ENCODE results near the gene BUB1B. TPM values are rescaled to one million over a fixed set of nuclear protein-coding genes. Genes with fewer than 3 reads are reported as not detected.

Gene BUB1B
- total RNA-seq = 3.9 and 8.4 TPM in 2 replicates

GRCh38 chr15:40160689-40161688 lies at the start of gene BUB1B:
TSS of gene BUB1B (plus strand) at chr15:40161069. CDS start at chr15:40161221, 152 bp downstream.

GRCh38 chr15:40238532-40239403 lies 77.9 kb downstream of the BUB1B start, which contains the start of gene PAK6:
TSS of gene PAK6 (plus strand) at chr15:40239063. CDS start at chr15:40264786, 25,723 bp downstream.

Other genes starting within 250 kb of the BUB1B start
- gene GPR176, start 240.8 kb upstream of the BUB1B start, total RNA-seq = 16.1 and 44.1 TPM in 2 replicates
- 55.7 and 91.1 TPM in 2 replicates for gene EIF2AK4, start 227.0 kb upstream of the BUB1B start, total RNA-seq
- gene SRP14, start 121.9 kb upstream of the BUB1B start, total RNA-seq = 128 and 137 TPM in 2 replicates
- 2.9 and 23.2 TPM in 2 replicates for gene BMF, start 52.2 kb upstream of the BUB1B start, total RNA-seq
- gene PAK6, start 78.0 kb downstream of the BUB1B start, total RNA-seq = 0.54 and 0.79 TPM in 2 replicates
- gene ANKRD63, start 122.0 kb downstream of the BUB1B start, total RNA-seq = not detected in 2 replicates
- gene PLCB2, start 146.9 kb downstream of the BUB1B start, total RNA-seq = 0.22 and 1.2 TPM in 2 replicates
- gene INAFM2, start 162.6 kb downstream of the BUB1B start, total RNA-seq = 6.7 and 9.1 TPM in 2 replicates
- 23.6 and 34.8 TPM in 2 replicates for gene CCDC9B, start 179.9 kb downstream of the BUB1B start, total RNA-seq
- not detected in 2 replicates for gene PHGR1, start 190.0 kb downstream of the BUB1B start, total RNA-seq
- 0.39 and 2.2 TPM in 2 replicates for gene DISP2, start 197.2 kb downstream of the BUB1B start, total RNA-seq
- 14.5 and 15.8 TPM in 2 replicates for gene KNSTRN, start 221.7 kb downstream of the BUB1B start, total RNA-seq
- 18.1 and 21.1 TPM in 2 replicates for gene IVD, start 244.7 kb downstream of the BUB1B start, total RNA-seq